ENCODE results near the gene ESYT1.
"Not testable (repeated sequence)": the region's sequence is repeated elsewhere in the genome, so short reads cannot be mapped to it uniquely, and the experiment has no call there.

Gene ESYT1

DNA sequence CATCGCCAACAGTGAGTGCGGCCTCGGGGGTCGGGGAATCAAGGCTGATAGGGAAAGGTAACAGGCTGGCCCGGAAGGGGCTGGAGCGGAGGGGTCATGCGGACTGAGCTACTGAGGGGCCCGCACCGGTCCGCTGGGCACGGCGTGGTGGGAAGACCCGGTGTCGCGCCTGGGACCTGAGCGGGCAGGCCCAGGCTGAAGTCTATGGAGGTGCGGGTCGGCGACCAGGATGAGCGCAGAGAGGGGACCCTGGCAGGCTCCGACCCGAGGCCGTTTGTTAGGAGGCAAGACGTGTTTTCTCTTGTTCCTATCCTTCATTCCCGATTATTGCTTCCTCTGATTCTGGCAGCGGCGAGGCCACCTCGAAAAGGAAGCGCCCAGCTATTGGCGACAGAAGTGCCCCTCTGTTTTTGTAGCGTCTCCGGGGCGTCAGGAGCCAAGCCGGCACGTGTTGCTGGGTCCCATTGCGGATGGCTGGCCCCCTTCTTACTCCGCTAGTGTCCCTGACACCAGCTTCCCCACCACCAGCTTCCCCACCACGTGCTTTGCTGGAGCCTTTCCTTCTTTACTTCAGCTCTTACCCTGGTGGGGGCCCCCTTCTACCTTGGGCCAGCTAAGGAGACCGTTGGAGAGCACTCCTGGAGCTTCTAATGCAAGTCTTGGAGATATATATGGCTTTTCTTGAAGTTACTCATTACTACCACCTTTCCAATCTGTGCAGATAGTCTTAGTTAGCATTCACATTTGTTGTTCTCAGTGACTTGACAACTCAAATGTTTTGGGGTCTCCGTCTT is 23.1 kb upstream of the ESYT1 start:
- DNase-seq, result peak; percentile 34

- no peak for DNase-seq
These were observed 22.5 kb upstream of the ESYT1 start for GRCh38 chr12:56105609-56105902.

- DNase-seq, result no peak
These were observed 20.8 kb upstream of the ESYT1 start for GRCh38 chr12:56107242-56107641.

- no peak for DNase-seq
These were observed 17.5 kb upstream of the ESYT1 start for GRCh38 chr12:56110571-56110970.

DNA sequence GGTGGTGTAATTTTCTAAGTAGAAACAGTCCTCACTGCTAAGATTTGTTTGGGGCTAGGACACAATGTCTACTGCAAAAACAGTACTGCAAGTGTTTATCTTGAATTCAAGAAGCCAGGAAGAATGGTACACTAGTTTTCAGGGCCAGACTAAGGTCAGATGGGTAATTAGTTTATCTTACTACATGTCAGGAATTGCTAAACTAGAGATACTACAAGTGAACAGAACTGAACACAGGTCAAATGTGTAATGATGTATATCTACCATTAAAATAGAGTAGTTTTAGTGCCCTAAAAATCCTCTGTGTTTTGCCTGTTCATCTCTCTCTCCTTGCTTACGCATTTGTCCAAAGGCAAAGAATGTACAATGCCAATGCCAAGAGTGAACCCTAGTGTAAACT is 14.0 kb upstream of the ESYT1 start:
- no peak for DNase-seq

GRCh38 chr12:56115329-56115728 is 12.7 kb upstream of the ESYT1 start:
- no peak for DNase-seq

DNA sequence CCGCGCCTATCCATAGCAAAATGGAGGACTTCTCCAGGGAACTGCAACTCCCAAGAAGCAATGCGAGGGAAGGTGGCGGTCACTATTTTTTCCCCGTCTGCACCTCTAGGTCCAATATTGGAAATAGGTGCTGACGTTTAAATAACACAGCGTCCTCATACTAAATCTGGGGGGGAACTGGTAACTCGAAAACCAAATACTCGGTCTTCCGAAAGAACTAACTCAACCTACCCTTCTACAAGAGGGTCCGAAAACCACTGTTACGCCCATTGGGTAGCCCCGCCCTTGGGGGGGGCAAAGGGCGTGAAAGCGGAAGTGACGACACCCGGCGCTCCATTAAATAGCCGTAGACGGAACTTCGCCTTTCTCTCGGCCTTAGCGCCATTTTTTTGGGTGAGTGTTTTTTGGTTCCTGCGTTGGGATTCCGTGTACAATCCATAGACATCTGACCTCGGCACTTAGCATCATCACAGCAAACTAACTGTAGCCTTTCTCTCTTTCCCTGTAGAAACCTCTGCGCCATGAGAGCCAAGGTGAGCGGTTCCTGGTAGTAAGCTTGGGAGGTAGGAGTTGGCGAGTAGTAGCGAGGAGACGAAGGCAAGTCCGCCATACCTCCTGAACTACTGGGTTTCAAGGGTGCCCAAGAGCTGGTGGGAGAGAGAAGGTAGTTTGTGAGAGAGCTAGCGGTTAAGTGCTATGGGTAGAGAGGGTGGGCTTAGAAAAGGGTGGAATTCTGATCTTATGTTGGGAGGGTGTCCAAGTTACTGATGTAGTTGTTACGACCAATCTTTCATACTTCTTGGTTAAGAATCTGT is 11.6 kb upstream of the ESYT1 start, which contains the start of gene RPL41:
RPL41 (plus strand) TSS at position 367 of the 815 bp plus-strand sequence.
- DNase-seq, result peak; percentile 94

DNA sequence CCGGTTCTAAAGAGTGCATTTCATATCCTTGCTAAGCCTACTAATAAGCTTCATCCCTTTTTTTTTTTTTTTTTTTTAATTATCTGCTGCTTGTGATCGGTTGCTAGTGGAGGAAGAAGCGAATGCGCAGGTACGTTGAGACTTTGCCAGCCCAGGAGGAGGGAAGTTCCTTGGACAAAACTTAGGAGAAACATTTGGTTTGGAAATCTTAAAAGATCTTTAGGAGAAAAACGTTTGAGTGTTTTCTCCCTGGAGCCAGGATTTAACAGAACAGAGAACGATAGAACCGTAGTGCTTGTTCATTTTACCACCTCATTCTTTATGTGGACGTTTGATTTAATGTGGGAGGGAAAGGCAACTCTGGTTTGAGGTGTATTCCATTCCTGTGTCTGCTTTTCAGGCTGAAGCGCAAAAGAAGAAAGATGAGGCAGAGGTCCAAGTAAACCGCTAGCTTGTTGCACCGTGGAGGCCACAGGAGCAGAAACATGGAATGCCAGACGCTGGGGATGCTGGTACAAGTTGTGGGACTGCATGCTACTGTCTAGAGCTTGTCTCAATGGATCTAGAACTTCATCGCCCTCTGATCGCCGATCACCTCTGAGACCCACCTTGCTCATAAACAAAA is 10.9 kb upstream of the ESYT1 start:
- not testable (repeated sequence) for DNase-seq

GRCh38 chr12:56117778-56118687 is 10.0 kb upstream of the ESYT1 start, which contains the start of gene ZC3H10:
TSS of gene ZC3H10 (plus strand) at chr12:56118266. CDS start at chr12:56120563, 2,297 bp downstream.
- peak; percentile 97 for DNase-seq

DNA sequence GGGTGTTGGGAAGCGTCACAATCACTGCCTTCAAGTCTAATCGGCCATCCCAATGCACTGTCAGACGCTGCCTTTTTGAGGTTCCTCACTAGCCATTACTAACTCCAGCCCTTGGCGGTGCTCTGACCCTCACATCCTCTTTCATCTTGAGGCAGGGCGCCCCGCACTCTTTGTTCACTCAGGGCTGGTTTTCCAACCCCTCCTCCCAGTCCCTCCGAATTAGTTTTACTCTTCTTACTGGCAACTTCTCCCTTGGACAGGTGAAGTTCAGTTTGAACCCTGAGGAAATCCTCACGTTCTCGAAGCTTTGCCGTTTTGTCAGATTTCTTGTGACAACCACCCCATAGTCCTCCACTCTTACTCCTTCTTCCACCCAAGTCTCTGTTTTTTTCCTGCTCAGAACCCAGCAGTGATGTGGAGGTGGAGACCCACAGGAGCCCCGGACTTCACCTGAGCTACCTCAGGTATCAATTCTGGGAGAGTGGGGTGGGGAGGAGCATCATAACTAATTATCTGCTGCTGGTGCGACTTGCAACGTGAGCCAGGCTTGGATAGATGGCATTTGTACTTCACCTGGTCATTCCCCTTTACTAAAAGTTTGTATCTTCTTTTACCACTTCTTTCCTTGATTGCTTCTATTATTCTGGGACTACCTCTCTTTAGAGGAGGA is 9.2 kb upstream of the ESYT1 start:
- DNase-seq, result no peak

DNA sequence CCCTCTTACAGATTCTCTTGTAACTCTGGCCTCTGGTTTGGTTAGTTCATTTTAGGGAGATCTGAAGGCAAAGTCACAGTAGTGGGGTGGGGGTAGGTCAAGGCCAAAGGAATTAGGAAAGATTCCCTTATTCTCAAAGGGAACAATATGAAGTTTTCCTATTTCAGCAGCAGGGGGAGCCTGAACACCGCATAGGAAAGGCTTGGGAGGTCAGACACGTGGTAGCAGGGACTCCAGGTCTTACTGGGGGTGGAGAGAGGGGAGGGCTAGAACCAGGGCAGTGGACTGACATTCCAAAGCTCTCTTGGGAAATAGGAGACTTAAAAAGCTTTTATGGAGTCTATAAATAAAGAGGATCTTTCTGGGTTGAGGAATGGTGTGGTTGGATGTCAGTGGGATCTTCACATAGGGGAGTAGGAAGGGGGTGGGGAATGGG is 8.7 kb upstream of the ESYT1 start:
- DNase-seq, result peak; percentile 60

DNA sequence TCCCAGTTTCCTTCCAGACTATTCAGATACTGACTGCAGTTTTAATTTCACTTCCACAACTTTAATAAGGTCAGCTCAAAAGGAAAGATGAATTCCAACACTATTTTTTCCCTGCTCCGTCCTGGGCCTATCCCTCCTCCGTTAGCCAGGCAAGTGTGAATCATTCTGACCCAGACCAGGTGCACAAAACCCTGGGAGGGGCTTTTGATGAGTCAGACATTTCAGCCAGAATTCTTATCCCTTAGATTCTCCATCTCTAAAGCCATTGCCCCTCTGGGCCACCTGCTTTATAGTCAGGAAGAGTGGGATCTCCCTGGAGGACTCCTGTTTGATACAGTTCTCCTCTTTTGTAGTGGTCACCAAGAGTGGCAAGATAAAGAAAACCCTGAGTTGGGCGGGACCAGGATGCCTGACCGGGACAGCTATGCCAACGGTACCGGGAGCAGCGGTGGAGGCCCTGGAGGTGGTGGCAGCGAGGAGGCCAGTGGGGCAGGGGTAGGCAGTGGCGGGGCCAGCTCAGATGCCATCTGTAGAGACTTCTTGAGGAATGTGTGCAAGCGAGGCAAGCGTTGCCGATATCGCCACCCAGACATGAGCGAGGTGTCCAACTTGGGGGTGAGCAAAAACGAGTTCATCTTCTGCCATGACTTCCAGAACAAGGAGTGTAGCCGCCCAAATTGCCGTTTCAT is 7.8 kb upstream of the ESYT1 start:
- DNase-seq, result no peak

DNA sequence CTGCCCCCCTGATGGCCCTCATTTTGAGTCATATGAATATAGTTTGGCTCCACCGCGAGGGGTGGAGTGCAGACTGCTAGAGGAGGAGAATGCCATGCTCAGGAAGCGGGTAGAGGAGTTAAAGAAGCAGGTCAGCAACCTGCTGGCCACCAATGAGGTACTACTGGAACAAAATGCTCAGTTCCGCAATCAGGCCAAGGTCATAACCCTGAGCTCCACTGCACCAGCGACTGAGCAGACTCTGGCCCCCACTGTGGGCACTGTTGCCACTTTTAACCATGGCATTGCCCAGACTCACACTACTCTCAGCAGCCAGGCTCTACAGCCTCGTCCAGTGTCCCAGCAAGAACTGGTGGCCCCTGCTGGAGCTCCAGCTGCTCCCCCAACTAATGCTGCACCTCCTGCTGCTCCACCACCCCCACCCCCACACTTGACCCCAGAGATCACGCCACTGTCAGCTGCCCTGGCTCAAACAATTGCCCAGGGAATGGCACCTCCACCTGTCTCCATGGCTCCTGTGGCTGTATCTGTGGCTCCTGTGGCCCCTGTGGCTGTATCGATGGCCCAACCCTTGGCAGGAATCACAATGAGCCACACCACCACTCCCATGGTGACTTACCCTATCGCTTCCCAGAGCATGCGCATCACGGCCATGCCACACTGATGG is 6.7 kb upstream of the ESYT1 start:
- DNase-seq, result no peak

- DNase-seq, result no peak
These were observed 5.4 kb upstream of the ESYT1 start for GRCh38 chr12:56122637-56123036.

DNA sequence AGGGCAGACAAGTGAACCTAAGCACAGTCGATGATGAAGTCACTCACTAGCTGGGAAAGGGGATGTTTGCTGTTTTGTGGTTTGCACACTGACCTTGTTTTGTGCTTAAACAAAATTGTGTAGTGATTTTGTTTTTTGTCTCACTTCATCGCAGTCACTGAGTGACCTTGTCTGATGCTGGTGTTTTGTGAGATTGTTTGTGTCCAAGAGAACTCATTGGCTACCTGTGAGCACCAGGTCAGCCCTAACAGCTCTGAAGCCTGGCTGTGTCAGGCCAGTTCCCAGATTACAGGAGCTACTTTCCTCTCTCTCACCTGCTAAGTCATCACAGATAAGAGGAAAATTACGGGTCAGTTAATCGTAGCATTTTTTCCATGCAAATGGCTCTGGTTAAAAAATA is 3.9 kb upstream of the ESYT1 start:
- no peak for DNase-seq

DNA sequence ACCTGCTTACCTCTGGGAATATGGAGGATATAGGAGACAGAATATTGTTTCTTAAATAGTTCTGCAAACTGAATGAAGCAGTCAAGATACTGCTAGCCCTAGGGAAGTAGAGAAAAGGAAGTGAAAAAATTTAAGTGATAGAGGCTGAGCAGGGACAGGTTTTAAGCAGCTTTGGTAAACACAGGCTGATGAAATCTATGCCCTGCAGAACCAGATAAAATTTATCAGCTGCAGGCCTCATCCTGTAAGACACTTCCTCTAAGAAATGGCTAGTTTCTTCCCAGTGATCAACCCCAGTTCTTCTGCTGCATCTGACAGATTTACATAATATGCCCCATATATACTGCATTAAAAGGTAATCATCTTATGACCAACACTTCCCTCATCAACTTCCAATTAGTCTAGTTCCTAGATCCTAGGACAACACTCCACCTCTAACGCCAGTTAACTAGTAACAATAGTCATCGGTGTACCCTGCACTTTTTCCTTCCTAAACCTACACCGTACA is 1.3 kb upstream of the ESYT1 start:
- no peak for DNase-seq

DNA sequence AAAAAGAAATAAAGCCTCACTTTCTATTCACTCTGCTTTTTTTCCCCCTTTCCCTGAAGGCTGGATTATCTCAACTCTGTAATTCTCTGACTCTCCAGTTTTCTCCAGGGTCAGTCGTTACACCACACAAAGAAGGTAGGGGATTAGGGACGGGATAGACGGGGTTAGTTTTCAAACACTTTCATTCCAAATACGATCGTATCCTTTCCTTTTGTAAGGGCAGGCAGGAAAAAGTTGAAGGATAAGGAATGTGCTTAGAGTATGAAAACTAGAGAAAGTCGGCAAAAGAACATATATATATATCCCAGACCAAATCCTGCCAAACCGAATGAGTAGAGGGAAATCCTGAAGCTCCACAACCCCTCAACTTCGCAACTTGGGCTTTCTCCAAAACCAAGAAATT is 581 bp upstream of the ESYT1 start:
- no peak for DNase-seq

- DNase-seq, result no peak
These were observed 671 bp downstream of the ESYT1 start for GRCh38 chr12:56128670-56129205.

- peak; percentile 71 for DNase-seq
These were observed 1.3 kb downstream of the ESYT1 start for GRCh38 chr12:56129206-56129941.

Data from activated naive CD4-positive, alpha-beta T cell treated with Interleukin-2 at 50 U/mL for 16 hours (primary cell).